Memory B cell (primary cell): ENCODE data around the gene UST.
A peak's percentile ranks its signal among the peaks of the same experiment; 100 is the strongest.
"Not testable (repeated sequence)": the region's sequence is repeated elsewhere in the genome, so short reads cannot be mapped to it uniquely, and the experiment has no call there.

Experiments
- ATAC-seq: fragments of 150-1000 bp; cut with Tn5 transposase; 2 replicates; pipeline ENCODE4 v1.10.0; 2021; ENCODE audit warnings: low read depth, mild to moderate bottlenecking, moderate library complexity
- DNase-seq, 2 donors: peaks; one replicate each; pipeline ENCODE4 v3.0.0; 2022; ENCODE audit warnings: low spot score in 2 of 2
- H3K27ac Mint-ChIP-seq: one replicate; pipeline ENCODE4 v1.8.0; 2022; ENCODE audit warnings: mild to moderate bottlenecking, moderate library complexity, mixed read lengths
- H3K27me3 Mint-ChIP-seq: one replicate; pipeline ENCODE4 v1.8.0; 2022; ENCODE audit warnings: mixed read lengths
- H3K36me3 Mint-ChIP-seq: one replicate; pipeline ENCODE4 v1.8.0; 2022; ENCODE audit warnings: mild to moderate bottlenecking, mixed read lengths
- H3K4me1 Mint-ChIP-seq: one replicate; pipeline ENCODE4 v1.8.0; 2022; ENCODE audit warnings: mixed read lengths
- H3K4me3 Mint-ChIP-seq: one replicate; pipeline ENCODE4 v1.8.0; 2022; ENCODE audit warnings: mild to moderate bottlenecking, moderate library complexity, mixed read lengths
- H3K9me3 Mint-ChIP-seq: one replicate; pipeline ENCODE4 v1.8.0; 2022; ENCODE audit warnings: mixed read lengths

Gene UST

GRCh38 chr6:148878683-148879082 lies 131.9 kb downstream of the UST start:
- Mint-ChIP-seq H3K27me3 (no peaks in the 10 kb centered on the region), H3K27ac (peak overlapping the region; percentile 21), H3K9me3 (no peaks in the 10 kb centered on the region), H3K4me1 (peaks cover 38% of the 10 kb centered on the region), H3K4me3 (no peak overlapping the region), H3K36me3 (no peaks in the 10 kb centered on the region)
- ATAC-seq (peak; percentile 62), DNase-seq (no peak)

- DNase-seq, H3K4me3 Mint-ChIP-seq, H3K27ac Mint-ChIP-seq, H3K36me3 Mint-ChIP-seq, ATAC-seq, H3K9me3 Mint-ChIP-seq, H3K27me3 Mint-ChIP-seq: not testable (repeated sequence)
- peaks cover 32% of the 10 kb centered on the region for H3K4me1 Mint-ChIP-seq
Measured at GRCh38 chr6:148880742-148881141, 133.9 kb downstream of the UST start.

- Mint-ChIP-seq H3K9me3 (no peaks in the 10 kb centered on the region), H3K27ac (no peak overlapping the region), H3K36me3 (peaks cover under 1% of the 10 kb centered on the region), H3K27me3 (no peaks in the 10 kb centered on the region), H3K4me1 (peaks cover 26% of the 10 kb centered on the region), H3K4me3 (no peak overlapping the region)
- DNase-seq (no peak), ATAC-seq (no peak)
Measured at GRCh38 chr6:148881593-148882311, 134.9 kb downstream of the UST start.

GRCh38 chr6:148883270-148883669 lies 136.4 kb downstream of the UST start:
- Mint-ChIP-seq H3K36me3 (peaks cover 14% of the 10 kb centered on the region), H3K4me3 (no peak overlapping the region), H3K9me3 (no peaks in the 10 kb centered on the region), H3K27me3 (no peaks in the 10 kb centered on the region), H3K27ac (no peak overlapping the region), H3K4me1 (peaks cover 17% of the 10 kb centered on the region)
- no peak for ATAC-seq
- no peak for DNase-seq

GRCh38 chr6:148884461-148884860 lies 137.6 kb downstream of the UST start:
- Mint-ChIP-seq H3K4me1 (peaks cover 11% of the 10 kb centered on the region), H3K27me3 (no peaks in the 10 kb centered on the region), H3K9me3 (no peaks in the 10 kb centered on the region), H3K27ac (no peak overlapping the region), H3K4me3 (no peak overlapping the region), H3K36me3 (peaks cover 15% of the 10 kb centered on the region)
- DNase-seq (no peak), ATAC-seq (peak; percentile 99)

GRCh38 chr6:148885136-148885865 lies 138.5 kb downstream of the UST start:
- ATAC-seq, result no peak
- H3K4me1 Mint-ChIP-seq, result peaks cover 16% of the 10 kb centered on the region
- DNase-seq, result no peak
- H3K9me3 Mint-ChIP-seq, result no peaks in the 10 kb centered on the region
- H3K4me3 Mint-ChIP-seq, result no peak overlapping the region
- no peaks in the 10 kb centered on the region for H3K27me3 Mint-ChIP-seq
- H3K27ac Mint-ChIP-seq, result no peak overlapping the region
- H3K36me3 Mint-ChIP-seq, result peaks cover 18% of the 10 kb centered on the region

- Mint-ChIP-seq H3K4me1 (peaks cover 16% of the 10 kb centered on the region), H3K9me3 (no peaks in the 10 kb centered on the region), H3K27me3 (no peaks in the 10 kb centered on the region), H3K4me3 (no peak overlapping the region), H3K36me3 (peaks cover 18% of the 10 kb centered on the region), H3K27ac (no peak overlapping the region)
- DNase-seq, result no peak
- ATAC-seq, result no peak
Measured at GRCh38 chr6:148885925-148886845, 139.4 kb downstream of the UST start.

- no peaks in the 10 kb centered on the region for H3K9me3 Mint-ChIP-seq
- ATAC-seq (no peak), DNase-seq (no peak)
- peaks cover 18% of the 10 kb centered on the region for H3K36me3 Mint-ChIP-seq
- H3K27me3 Mint-ChIP-seq, result no peaks in the 10 kb centered on the region
- no peak overlapping the region for H3K4me3 Mint-ChIP-seq
- H3K27ac Mint-ChIP-seq, result peak overlapping the region; percentile 61
- peaks cover 16% of the 10 kb centered on the region for H3K4me1 Mint-ChIP-seq
Measured at GRCh38 chr6:148887181-148887580, 140.4 kb downstream of the UST start.

- peaks cover 26% of the 10 kb centered on the region for H3K36me3 Mint-ChIP-seq
- H3K9me3 Mint-ChIP-seq, result no peaks in the 10 kb centered on the region
- no peak overlapping the region for H3K4me3 Mint-ChIP-seq
- H3K27me3 Mint-ChIP-seq, result no peaks in the 10 kb centered on the region
- no peak overlapping the region for H3K27ac Mint-ChIP-seq
- ATAC-seq, result no peak
- DNase-seq, result no peak
- peaks cover 4% of the 10 kb centered on the region for H3K4me1 Mint-ChIP-seq
Measured at GRCh38 chr6:148888856-148889255, 142.0 kb downstream of the UST start.

- Mint-ChIP-seq H3K27ac (peak overlapping the region; percentile 40), H3K27me3 (no peaks in the 10 kb centered on the region)
- no peak for DNase-seq
Measured at GRCh38 chr6:148890096-148890495, 143.3 kb downstream of the UST start.

GRCh38 chr6:148890652-148891404 lies 144.0 kb downstream of the UST start:
- ATAC-seq (no peak), DNase-seq (no peak)
- H3K27ac Mint-ChIP-seq, result no peak overlapping the region
- H3K36me3 Mint-ChIP-seq, result peaks cover 38% of the 10 kb centered on the region
- H3K4me1 Mint-ChIP-seq, result peaks cover 7% of the 10 kb centered on the region
- no peaks in the 10 kb centered on the region for H3K27me3 Mint-ChIP-seq
- H3K9me3 Mint-ChIP-seq, result no peaks in the 10 kb centered on the region
- H3K4me3 Mint-ChIP-seq, result no peak overlapping the region

More at GRCh38 chr6:148890096-148890495, 143.3 kb downstream of the UST start:
- Mint-ChIP-seq H3K4me1 (peaks cover 4% of the 10 kb centered on the region), H3K36me3 (peaks cover 34% of the 10 kb centered on the region), H3K4me3 (no peak overlapping the region), H3K9me3 (no peaks in the 10 kb centered on the region)
- ATAC-seq, result no peak

GRCh38 chr6:148891405-148891783 lies 144.6 kb downstream of the UST start:
- Mint-ChIP-seq H3K36me3 (peaks cover 38% of the 10 kb centered on the region), H3K4me3 (no peak overlapping the region), H3K4me1 (peaks cover 7% of the 10 kb centered on the region), H3K9me3 (no peaks in the 10 kb centered on the region), H3K27ac (no peak overlapping the region), H3K27me3 (no peaks in the 10 kb centered on the region)
- ATAC-seq (no peak), DNase-seq (no peak)

- H3K27me3 Mint-ChIP-seq, result no peaks in the 10 kb centered on the region
- no peak overlapping the region for H3K27ac Mint-ChIP-seq
- ATAC-seq (no peak), DNase-seq (no peak)
- no peaks in the 10 kb centered on the region for H3K9me3 Mint-ChIP-seq
- H3K36me3 Mint-ChIP-seq, result peaks cover 34% of the 10 kb centered on the region
- H3K4me1 Mint-ChIP-seq, result peaks cover 7% of the 10 kb centered on the region
- no peak overlapping the region for H3K4me3 Mint-ChIP-seq
Measured at GRCh38 chr6:148892247-148892646, 145.4 kb downstream of the UST start.
